HG03045 (cell line): ENCODE measurements around the gene HIC2.
"Not testable (repeated sequence)": the region's sequence is repeated elsewhere in the genome, so short reads cannot be mapped to it uniquely, and the experiment has no call there.

Experiments
- ATAC-seq: cut with Tn5 transposase; IDR thresholded peaks from one replicate; pipeline ENCODE4 v1.9.1; 2021; ENCODE audit warnings: mild to moderate bottlenecking, moderate library complexity; ENCODE audit not compliant: unreplicated experiment

The HIC2 gene

GRCh38 chr22:21417227-21417746 lies at the start of gene HIC2:
HIC2 (plus strand) TSS chr22:21417371; CDS start chr22:21442832, 25,461 bp downstream.
- ATAC-seq = peak; percentile 73

- not testable (repeated sequence) for ATAC-seq
Measured at GRCh38 chr22:21368603-21369310, 48.4 kb upstream of the HIC2 start.

- not testable (repeated sequence) for ATAC-seq
Measured at GRCh38 chr22:21375880-21376279, 41.3 kb upstream of the HIC2 start.

- ATAC-seq = not testable (repeated sequence)
Measured at GRCh38 chr22:21383701-21384467, 33.3 kb upstream of the HIC2 start, which contains the start of gene RIMBP3B. RIMBP3B (plus strand) TSS chr22:21383751; CDS start chr22:21383859, 108 bp downstream.

- ATAC-seq = not testable (repeated sequence)
Measured at GRCh38 chr22:21384468-21385357, 32.5 kb upstream of the HIC2 start.

- not testable (repeated sequence) for ATAC-seq
Measured at GRCh38 chr22:21389480-21389879, 27.7 kb upstream of the HIC2 start.

- not testable (repeated sequence) for ATAC-seq
Measured at GRCh38 chr22:21390013-21390412, 27.2 kb upstream of the HIC2 start.

GRCh38 chr22:21394613-21395012 lies 22.6 kb upstream of the HIC2 start:
- ATAC-seq = not testable (repeated sequence)

- ATAC-seq = not testable (repeated sequence)
Measured at GRCh38 chr22:21401197-21401969, 15.8 kb upstream of the HIC2 start.

- not testable (repeated sequence) for ATAC-seq
Measured at GRCh38 chr22:21402763-21403314, 14.3 kb upstream of the HIC2 start.

GRCh38 chr22:21407139-21407538 lies 10.0 kb upstream of the HIC2 start:
- not testable (repeated sequence) for ATAC-seq

- not testable (repeated sequence) for ATAC-seq
Measured at GRCh38 chr22:21407792-21408191, 9.4 kb upstream of the HIC2 start.

GRCh38 chr22:21416375-21416774 lies 796 bp upstream of the HIC2 start:
- not testable (repeated sequence) for ATAC-seq

- ATAC-seq = not testable (repeated sequence)
Measured at GRCh38 chr22:21417853-21418252, 682 bp downstream of the HIC2 start.

GRCh38 chr22:21418974-21419638 lies 1.9 kb downstream of the HIC2 start:
- not testable (repeated sequence) for ATAC-seq

GRCh38 chr22:21420180-21420763 lies 3.1 kb downstream of the HIC2 start:
- not testable (repeated sequence) for ATAC-seq

GRCh38 chr22:21424084-21424709 lies 7.0 kb downstream of the HIC2 start:
- not testable (repeated sequence) for ATAC-seq
